ENCODE results near the gene ITFG1.

Gene ITFG1

GRCh38 chr16:47424846-47425245 is 36.0 kb downstream of the ITFG1 start:
- TF ChIP-seq GATA1 (IDR thresholded peaks at IDR 0.05; ENCODE audit: low read depth, low read length) (no peak), POLR2A (IDR thresholded peaks at IDR 0.05; ENCODE audit: low read length) (no peak)
- no peak for DNase-seq

- TF ChIP-seq POLR2A (IDR thresholded peaks at IDR 0.05; ENCODE audit: low read length) (no peak), GATA1 (IDR thresholded peaks at IDR 0.05; ENCODE audit: low read depth, low read length) (no peak)
Observed at GRCh38 chr16:47416869-47417268, 44.0 kb downstream of the ITFG1 start.

GRCh38 chr16:47413041-47413440 is 47.8 kb downstream of the ITFG1 start:
- no peak for DNase-seq
- no peak for TF ChIP-seq POLR2A (IDR thresholded peaks at IDR 0.05; ENCODE audit: low read length)
- TF ChIP-seq GATA1 (IDR thresholded peaks at IDR 0.05; ENCODE audit: low read depth, low read length), result no peak

More at GRCh38 chr16:47416869-47417268, 44.0 kb downstream of the ITFG1 start:
- no peak for DNase-seq

GRCh38 chr16:47408491-47408890 is 52.4 kb downstream of the ITFG1 start:
- no peak for DNase-seq
- TF ChIP-seq POLR2A (IDR thresholded peaks at IDR 0.05; ENCODE audit: low read length) (no peak), GATA1 (IDR thresholded peaks at IDR 0.05; ENCODE audit: low read depth, low read length) (no peak)

GRCh38 chr16:47395733-47396498 is 64.9 kb downstream of the ITFG1 start:
- TF ChIP-seq GATA1 (IDR thresholded peaks at IDR 0.05; ENCODE audit: low read depth, low read length), result no peak
- no peak for TF ChIP-seq POLR2A (IDR thresholded peaks at IDR 0.05; ENCODE audit: low read length)
- DNase-seq, result no peak

GRCh38 chr16:47392081-47392480 is 68.8 kb downstream of the ITFG1 start:
- no peak for TF ChIP-seq POLR2A (IDR thresholded peaks at IDR 0.05; ENCODE audit: low read length)
- TF ChIP-seq GATA1 (IDR thresholded peaks at IDR 0.05; ENCODE audit: low read depth, low read length), result no peak
- no peak for DNase-seq

GRCh38 chr16:47388705-47389104 is 72.2 kb downstream of the ITFG1 start:
- DNase-seq, result no peak
- no peak for TF ChIP-seq GATA1 (IDR thresholded peaks at IDR 0.05; ENCODE audit: low read depth, low read length)
- TF ChIP-seq POLR2A (IDR thresholded peaks at IDR 0.05; ENCODE audit: low read length), result no peak

- TF ChIP-seq GATA1 (IDR thresholded peaks at IDR 0.05; ENCODE audit: low read depth, low read length), result no peak
- no peak for TF ChIP-seq POLR2A (IDR thresholded peaks at IDR 0.05; ENCODE audit: low read length)
- DNase-seq, result no peak
Observed at GRCh38 chr16:47387026-47387734, 73.7 kb downstream of the ITFG1 start.

- no peak for DNase-seq
- TF ChIP-seq GATA1 (IDR thresholded peaks at IDR 0.05; ENCODE audit: low read depth, low read length) (no peak), POLR2A (IDR thresholded peaks at IDR 0.05; ENCODE audit: low read length) (no peak)
Observed at GRCh38 chr16:47386201-47386718, 74.6 kb downstream of the ITFG1 start.

GRCh38 chr16:47382362-47382761 is 78.5 kb downstream of the ITFG1 start:
- no peak for DNase-seq
- TF ChIP-seq POLR2A (IDR thresholded peaks at IDR 0.05; ENCODE audit: low read length), result no peak
- no peak for TF ChIP-seq GATA1 (IDR thresholded peaks at IDR 0.05; ENCODE audit: low read depth, low read length)

- DNase-seq, result no peak
- TF ChIP-seq GATA1 (IDR thresholded peaks at IDR 0.05; ENCODE audit: low read depth, low read length) (no peak), POLR2A (IDR thresholded peaks at IDR 0.05; ENCODE audit: low read length) (no peak)
Observed at GRCh38 chr16:47377154-47377553, 83.7 kb downstream of the ITFG1 start.

GRCh38 chr16:47375423-47375822 is 85.4 kb downstream of the ITFG1 start:
- DNase-seq, result no peak
- TF ChIP-seq POLR2A (IDR thresholded peaks at IDR 0.05; ENCODE audit: low read length) (no peak), GATA1 (IDR thresholded peaks at IDR 0.05; ENCODE audit: low read depth, low read length) (no peak)

GRCh38 chr16:47374629-47375028 is 86.2 kb downstream of the ITFG1 start:
- TF ChIP-seq POLR2A (IDR thresholded peaks at IDR 0.05; ENCODE audit: low read length) (no peak), GATA1 (IDR thresholded peaks at IDR 0.05; ENCODE audit: low read depth, low read length) (no peak)
- no peak for DNase-seq

GRCh38 chr16:47371271-47372014 is 89.4 kb downstream of the ITFG1 start:
- no peak for DNase-seq
- TF ChIP-seq GATA1 (IDR thresholded peaks at IDR 0.05; ENCODE audit: low read depth, low read length) (no peak), POLR2A (IDR thresholded peaks at IDR 0.05; ENCODE audit: low read length) (no peak)

Measured in erythroblast (primary cell).